Measurements from ENCODE around the gene AMN.

AMN gene

GRCh38 chr14:102964152-102964730 lies 41.8 kb downstream of the AMN start:
- TF ChIP-seq REST (IDR thresholded peaks at IDR 0.05; ENCODE audit: insufficient read depth in 1 of 2, low read depth in 2 of 2, low read length in 2 of 2) (no peak), TAF1 (IDR thresholded peaks at IDR 0.05; ENCODE audit: borderline replicate concordance, insufficient read depth, low read length) (no peak), FOXP2 (optimal IDR thresholded peaks at IDR 0.05; ENCODE audit: borderline replicate concordance, extremely low read depth, extremely low read length, insufficient read depth) (no peak), SIN3A (IDR thresholded peaks at IDR 0.05; ENCODE audit: borderline replicate concordance, insufficient read depth, low read length) (no peak), POLR2AphosphoS5 (IDR thresholded peaks at IDR 0.05; ENCODE audit: low read depth, low read length) (no peak)

GRCh38 chr14:102965282-102965681 lies 42.8 kb downstream of the AMN start:
- TF ChIP-seq TAF1 (IDR thresholded peaks at IDR 0.05; ENCODE audit: borderline replicate concordance, insufficient read depth, low read length): no peak
- TF ChIP-seq FOXP2 (optimal IDR thresholded peaks at IDR 0.05; ENCODE audit: borderline replicate concordance, extremely low read depth, extremely low read length, insufficient read depth): no peak
- no peak for TF ChIP-seq POLR2AphosphoS5 (IDR thresholded peaks at IDR 0.05; ENCODE audit: low read depth, low read length)
- no peak for TF ChIP-seq SIN3A (IDR thresholded peaks at IDR 0.05; ENCODE audit: borderline replicate concordance, insufficient read depth, low read length)
- TF ChIP-seq REST (IDR thresholded peaks at IDR 0.05; ENCODE audit: insufficient read depth in 1 of 2, low read depth in 2 of 2, low read length in 2 of 2): no peak

GRCh38 chr14:102965971-102966655 lies 43.6 kb downstream of the AMN start:
- no peak for TF ChIP-seq FOXP2 (optimal IDR thresholded peaks at IDR 0.05; ENCODE audit: borderline replicate concordance, extremely low read depth, extremely low read length, insufficient read depth)
- no peak for TF ChIP-seq TAF1 (IDR thresholded peaks at IDR 0.05; ENCODE audit: borderline replicate concordance, insufficient read depth, low read length)
- no peak for TF ChIP-seq SIN3A (IDR thresholded peaks at IDR 0.05; ENCODE audit: borderline replicate concordance, insufficient read depth, low read length)

GRCh38 chr14:102966681-102967505 lies 44.4 kb downstream of the AMN start:
- TF ChIP-seq TAF1 (IDR thresholded peaks at IDR 0.05; ENCODE audit: borderline replicate concordance, insufficient read depth, low read length) (no peak), FOXP2 (optimal IDR thresholded peaks at IDR 0.05; ENCODE audit: borderline replicate concordance, extremely low read depth, extremely low read length, insufficient read depth) (no peak), REST (IDR thresholded peaks at IDR 0.05; ENCODE audit: insufficient read depth in 1 of 2, low read depth in 2 of 2, low read length in 2 of 2) (no peak), SIN3A (IDR thresholded peaks at IDR 0.05; ENCODE audit: borderline replicate concordance, insufficient read depth, low read length) (no peak), POLR2AphosphoS5 (IDR thresholded peaks at IDR 0.05; ENCODE audit: low read depth, low read length) (no peak)

- TF ChIP-seq SIN3A (IDR thresholded peaks at IDR 0.05; ENCODE audit: borderline replicate concordance, insufficient read depth, low read length) (no peak), FOXP2 (optimal IDR thresholded peaks at IDR 0.05; ENCODE audit: borderline replicate concordance, extremely low read depth, extremely low read length, insufficient read depth) (no peak), REST (IDR thresholded peaks at IDR 0.05; ENCODE audit: insufficient read depth in 1 of 2, low read depth in 2 of 2, low read length in 2 of 2) (no peak), POLR2AphosphoS5 (IDR thresholded peaks at IDR 0.05; ENCODE audit: low read depth, low read length) (no peak), TAF1 (IDR thresholded peaks at IDR 0.05; ENCODE audit: borderline replicate concordance, insufficient read depth, low read length) (no peak)
Observed at GRCh38 chr14:102967506-102967795, 45.0 kb downstream of the AMN start.

All from PFSK-1 (cell line).